ENCODE data around the gene KYAT1.
"Not testable (repeated sequence)": the region's sequence is repeated elsewhere in the genome, so short reads cannot be mapped to it uniquely, and the experiment has no call there.

KYAT1 gene

DNA sequence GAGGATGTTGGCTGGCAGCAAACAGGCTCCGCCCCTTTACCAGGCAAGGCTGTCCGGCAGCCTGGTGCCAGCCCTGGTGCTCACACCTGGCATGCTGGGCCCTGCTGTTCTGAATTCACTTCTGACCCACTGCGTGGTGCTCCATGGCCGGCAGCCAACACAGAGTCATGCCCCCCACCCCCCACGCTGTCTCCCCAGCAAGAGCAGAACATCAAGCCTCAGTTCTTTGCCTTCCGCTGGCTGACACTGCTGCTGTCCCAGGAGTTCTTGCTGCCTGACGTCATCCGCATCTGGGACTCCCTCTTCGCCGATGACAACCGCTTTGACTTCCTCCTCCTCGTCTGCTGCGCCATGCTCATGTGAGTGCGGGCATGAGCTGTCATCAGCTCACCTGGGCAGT lies 76.1 kb downstream of the KYAT1 start:
- in situ Hi-C loops (cut with MboI; ENCODE audit: low pct_unique_long_range_greater_than_20kb, low sequenced_read_pairs, unreplicated experiment), result no loop called here
- DNase-seq (ENCODE audit: low spot score), result no peak
- no peak for TF ChIP-seq CTCF (IDR thresholded peaks at IDR 0.05; ENCODE audit: extremely low read depth, insufficient read depth, missing control alignments)

- DNase-seq (ENCODE audit: low spot score), result no peak
- in situ Hi-C loops (cut with MboI; ENCODE audit: low pct_unique_long_range_greater_than_20kb, low sequenced_read_pairs, unreplicated experiment), result no loop called here
Observed at GRCh38 chr9:128802482-128802881, 79.3 kb downstream of the KYAT1 start.

DNA sequence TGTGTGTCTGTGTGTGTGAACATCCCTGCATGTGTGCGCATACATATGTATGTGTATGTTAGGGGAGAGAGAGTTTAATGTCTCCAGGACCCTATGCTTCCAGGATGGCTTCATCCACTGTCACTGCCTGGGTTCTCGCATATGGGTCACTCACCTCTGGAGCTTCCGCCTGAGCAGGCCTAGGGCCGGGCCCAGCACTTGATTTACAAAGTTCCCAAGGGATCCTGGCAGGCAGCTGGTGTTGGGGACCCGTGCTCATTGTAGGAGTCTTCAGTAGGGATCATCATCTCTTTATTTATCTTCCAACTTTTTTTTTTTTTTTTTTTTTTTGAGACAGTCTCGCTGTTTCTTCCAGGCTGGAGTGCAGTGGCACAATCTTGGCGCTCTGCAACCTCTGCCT lies 81.7 kb downstream of the KYAT1 start:
- TF ChIP-seq CTCF (IDR thresholded peaks at IDR 0.05; ENCODE audit: extremely low read depth, insufficient read depth, missing control alignments), result no peak
- in situ Hi-C loops (cut with MboI; ENCODE audit: low pct_unique_long_range_greater_than_20kb, low sequenced_read_pairs, unreplicated experiment), result no loop called here
- no peak for DNase-seq (ENCODE audit: low spot score)

More at GRCh38 chr9:128802482-128802881, 79.3 kb downstream of the KYAT1 start:
- no peak for TF ChIP-seq CTCF (IDR thresholded peaks at IDR 0.05; ENCODE audit: extremely low read depth, insufficient read depth, missing control alignments)

DNA sequence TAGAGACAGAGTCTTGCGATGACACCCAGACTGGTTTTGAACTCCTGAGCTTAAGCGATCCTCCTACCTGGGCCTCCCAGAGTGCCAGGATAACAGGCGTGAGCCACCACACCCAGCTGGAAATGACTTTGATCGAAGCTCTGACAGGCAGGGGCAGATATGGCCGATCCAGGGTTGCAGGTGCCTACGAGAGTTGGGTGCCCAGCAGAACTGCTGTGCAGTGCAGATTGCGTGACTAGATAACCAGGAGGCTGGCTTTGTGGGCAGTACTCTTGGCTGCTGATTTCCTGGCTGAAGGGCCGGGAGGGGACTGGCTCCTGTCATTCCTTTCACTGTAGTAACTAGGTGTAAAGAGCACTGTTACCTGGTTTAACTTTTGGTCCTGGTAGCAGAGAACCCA lies 82.9 kb downstream of the KYAT1 start:
- no peak for TF ChIP-seq CTCF (IDR thresholded peaks at IDR 0.05; ENCODE audit: extremely low read depth, insufficient read depth, missing control alignments)
- in situ Hi-C loops (cut with MboI; ENCODE audit: low pct_unique_long_range_greater_than_20kb, low sequenced_read_pairs, unreplicated experiment), result no loop called here
- no peak for DNase-seq (ENCODE audit: low spot score)

DNA sequence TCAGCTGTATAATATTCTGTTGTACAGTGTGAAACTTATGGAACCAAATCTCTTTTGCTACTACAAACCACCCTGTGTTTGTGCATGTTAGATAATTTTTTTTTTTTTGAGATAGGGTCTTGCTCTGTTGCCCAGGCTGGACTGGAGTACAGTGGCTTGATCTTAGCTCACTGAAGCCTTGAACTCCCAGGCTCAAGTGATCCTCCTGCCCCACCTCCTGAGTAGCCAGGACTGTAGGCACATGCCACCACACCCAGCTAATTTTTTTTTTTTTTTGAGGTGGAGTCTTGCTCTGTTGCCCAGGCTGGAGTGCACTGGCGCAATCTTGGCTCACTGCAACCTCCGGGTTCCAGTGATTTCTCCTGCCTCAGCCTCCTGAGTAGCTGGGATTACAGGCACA lies 86.8 kb downstream of the KYAT1 start:
- DNase-seq (ENCODE audit: low spot score); in situ Hi-C loops (cut with MboI; ENCODE audit: low pct_unique_long_range_greater_than_20kb, low sequenced_read_pairs, unreplicated experiment): not testable (repeated sequence)

DNA sequence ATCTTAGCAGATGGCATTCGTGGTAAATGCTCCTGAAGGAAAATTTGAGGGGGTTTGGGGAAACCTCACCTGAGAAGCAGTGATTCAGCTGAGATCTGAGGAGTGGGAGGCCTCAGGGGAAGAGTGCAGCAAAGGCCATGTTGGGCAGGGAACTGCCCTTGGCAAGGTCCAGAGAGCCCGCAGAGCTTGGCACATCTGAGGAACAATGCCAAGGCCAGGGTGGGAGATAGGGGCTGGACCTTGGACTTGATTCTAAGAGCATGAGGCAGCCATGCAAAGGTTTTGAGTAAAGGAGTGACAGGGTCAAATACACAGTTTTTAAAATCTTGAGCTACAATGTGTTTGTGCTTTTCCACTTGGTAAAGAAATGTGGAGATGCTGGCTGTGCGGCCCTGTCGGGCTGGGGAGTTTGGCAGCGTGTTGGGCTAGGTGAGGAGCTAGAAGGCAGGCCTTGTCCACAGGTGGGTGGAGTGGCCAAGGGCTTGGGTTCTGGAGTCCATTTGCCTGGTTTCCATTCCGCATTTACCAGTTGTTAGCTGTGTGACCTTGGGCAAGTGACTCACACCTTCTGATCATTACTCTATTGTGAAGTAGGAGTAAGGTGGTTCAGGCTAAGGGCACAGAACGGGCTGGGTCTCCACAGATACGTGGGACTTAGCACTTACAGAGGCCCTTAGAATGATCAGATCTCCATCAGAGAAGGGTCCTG lies 88.6 kb downstream of the KYAT1 start:
- DNase-seq (ENCODE audit: low spot score), result no peak
- in situ Hi-C loops (cut with MboI; ENCODE audit: low pct_unique_long_range_greater_than_20kb, low sequenced_read_pairs, unreplicated experiment), result no loop called here
- no peak for TF ChIP-seq CTCF (IDR thresholded peaks at IDR 0.05; ENCODE audit: extremely low read depth, insufficient read depth, missing control alignments)

DNA sequence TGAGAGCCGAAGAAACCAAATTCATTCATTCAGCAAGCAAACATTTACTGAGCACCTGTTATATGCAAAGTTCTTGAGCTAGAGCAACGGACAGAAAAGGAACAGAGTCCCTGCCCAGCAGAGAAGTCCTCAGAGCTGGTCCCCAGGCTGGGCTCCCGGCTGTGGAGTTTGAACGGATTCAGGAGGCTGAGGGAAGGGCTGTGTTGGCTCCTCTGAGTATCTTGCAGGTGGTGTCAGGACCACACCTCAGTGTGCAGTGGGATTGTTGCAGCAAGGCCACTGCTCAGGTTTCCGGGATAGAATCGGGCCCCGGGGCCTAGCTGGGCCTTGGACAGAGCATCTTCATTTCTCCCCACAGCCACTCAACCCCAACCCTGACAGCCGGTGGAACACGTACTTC lies 89.6 kb downstream of the KYAT1 start:
- in situ Hi-C loops (cut with MboI; ENCODE audit: low pct_unique_long_range_greater_than_20kb, low sequenced_read_pairs, unreplicated experiment), result no loop called here
- no peak for DNase-seq (ENCODE audit: low spot score)
- no peak for TF ChIP-seq CTCF (IDR thresholded peaks at IDR 0.05; ENCODE audit: extremely low read depth, insufficient read depth, missing control alignments)
